ENCODE data around the gene EMSY.

GRCh38 chr11:76512851-76513653 is 68.2 kb downstream of the EMSY start:
- no peak for TF ChIP-seq CTCF (IDR thresholded peaks at IDR 0.05; ENCODE audit: low read depth, low read length)
- TF ChIP-seq MAX (IDR thresholded peaks at IDR 0.05; ENCODE audit: low read depth, low read length), result no peak
- TF ChIP-seq POLR2A (IDR thresholded peaks at IDR 0.05; ENCODE audit: extremely low read depth, insufficient read length), result no peak
